GM12878 (cell line): Measurements from ENCODE around the gene TRANK1. TPM values are rescaled to one million over a fixed set of nuclear protein-coding genes. Genes with fewer than 3 reads are reported as not detected.
"Not testable (repeated sequence)": the region's sequence is repeated elsewhere in the genome, so short reads cannot be mapped to it uniquely, and the experiment has no call there.

Experiments used
- ATAC-seq: fragments of 200-7000 bp; cut with Tn5 transposase; 3 replicates; pipeline ENCODE4 v1.9.1; 2020; ENCODE audit warnings: mild to moderate bottlenecking, moderate library complexity
- BruUV-seq: library from RNA; stranded (reverse); fragments of 400-500 nt; replicated peaks from 2 replicates; lab custom pipeline; 2021; lab: Mats Ljungman, UMichigan
- CTCF ChIA-PET: fragments of 300-600 bp; sonication (Branson Sonifier 250); formaldehyde crosslinking; extraction: SDS; loops from one replicate; lab custom pipeline; 2021; ENCODE audit warnings: inconsistent platforms; lab: Yijun Ruan, JAX
- POLR2A ChIA-PET: fragments of 350-600 bp; formaldehyde crosslinking; extraction: SDS; loops from one replicate; lab custom pipeline; 2021; ENCODE audit warnings: inconsistent platforms; lab: Charles Lee
- RAD21 ChIA-PET: fragments of 300-600 bp; sonication (Branson Sonifier 250); formaldehyde crosslinking; loops from one replicate; lab custom pipeline; 2023; ENCODE audit warnings: antibody characterized with exemption; ENCODE audit not compliant: unreplicated experiment; lab: Charles Lee
- SMC1A ChIA-PET: fragments of 300-600 bp; sonication (Branson Sonifier 250); formaldehyde crosslinking; loops from one replicate; lab custom pipeline; 2023; ENCODE audit not compliant: unreplicated experiment, uncharacterized antibody; lab: Charles Lee
- DNase-seq: peaks from one replicate; pipeline ENCODE4 v3.0.0-alpha.2; 2011; ENCODE audit warnings: low read depth, low spot score
- FAIRE-seq: peaks from 3 replicates; lab custom pipeline; 2011; peaks lifted over from hg19 to GRCh38; lab: Jason Lieb, UNC
- H2AFZ ChIP-seq: 2 replicates; pipeline ENCODE4 v1.6.0; 2011; ENCODE audit warnings: low read depth, low read length, control low read depth; ENCODE audit not compliant: control insufficient read depth
- H3K27ac ChIP-seq: 2 replicates; pipeline ENCODE4 v1.5.1; 2011; ENCODE audit warnings: control low read depth; ENCODE audit not compliant: control insufficient read depth, insufficient read depth
- H3K27me3 ChIP-seq, 2 experiments: replicated peaks in 1 of 2; 2 replicates each; pipeline versions ENCODE4 v1.6.0 to v1.6.1; 2011; ENCODE audit warnings: low read length in 1 of 2; ENCODE audit not compliant: control insufficient read depth in 2 of 2, insufficient read depth in 2 of 2
- H3K36me3 ChIP-seq, 2 experiments: 2 replicates each; pipeline ENCODE4 v1.5.1; 2011; ENCODE audit warnings: low read length in 1 of 2; ENCODE audit not compliant: control insufficient read depth in 2 of 2, insufficient read depth in 2 of 2
- H3K4me1 ChIP-seq: 2 replicates; pipeline ENCODE4 v1.6.1; 2011; ENCODE audit warnings: mild to moderate bottlenecking, low read length, moderate library complexity, mixed read lengths; ENCODE audit not compliant: control insufficient read depth, insufficient read depth
- H3K4me2 ChIP-seq: 2 replicates; pipeline ENCODE4 v1.6.0; 2011; ENCODE audit warnings: control low read depth; ENCODE audit not compliant: control insufficient read depth, insufficient read depth
- H3K4me3 ChIP-seq: fragments of 200-600 bp; sonication (generic); 2 replicates; pipeline ENCODE4 v1.5.1; 2016
- H3K79me2 ChIP-seq: 2 replicates; pipeline ENCODE4 v1.6.0; 2011; ENCODE audit warnings: low read length; ENCODE audit not compliant: control insufficient read depth, insufficient read depth
- H3K9ac ChIP-seq: 2 replicates; pipeline ENCODE4 v1.8.0; 2011; ENCODE audit warnings: low read length, control low read depth, mixed read lengths; ENCODE audit not compliant: control insufficient read depth, insufficient read depth
- H3K9me3 ChIP-seq: replicated peaks from 3 replicates; pipeline ENCODE4 v1.5.1; 2011; ENCODE audit warnings: mild to moderate bottlenecking, low read length; ENCODE audit not compliant: control insufficient read depth, insufficient read depth
- H4K20me1 ChIP-seq: 2 replicates; pipeline ENCODE4 v1.6.0; 2011; ENCODE audit not compliant: control insufficient read depth, insufficient read depth
- BRCA1 ChIP-seq: IDR thresholded peaks from 2 replicates; pipeline ENCODE4 v1.6.1; 2011; ENCODE audit warnings: low read depth, low read length, improper control_type of control experiment
- CREB1 ChIP-seq: IDR thresholded peaks from 2 replicates; pipeline ENCODE4 v1.6.1; 2012; ENCODE audit warnings: low read depth, mild to moderate bottlenecking, inconsistent platforms
- E2F8 ChIP-seq: fragments of 450-650 bp; IDR thresholded peaks from 2 replicates; pipeline ENCODE4 v1.6.1; 2018; ENCODE audit warnings: mild to moderate bottlenecking, low read depth, moderate library complexity; ENCODE audit not compliant: partially characterized antibody
- EP300 ChIP-seq, 2 experiments: fragments of 150-350 bp in 1 of 2; IDR thresholded peaks; 2 replicates each; pipeline ENCODE4 v1.6.1; 2011 to 2012; ENCODE audit warnings: low read depth in 2 of 2, low read length in 2 of 2, borderline replicate concordance in 1 of 2, improper control_type of control experiment in 1 of 2, inconsistent platforms in 1 of 2; ENCODE audit not compliant: control insufficient read depth in 1 of 2
- GATAD2B ChIP-seq: fragments of 450-650 bp; conservative IDR thresholded peaks from 2 replicates; pipeline ENCODE4 v1.6.1; 2017; ENCODE audit warnings: low read depth, mild to moderate bottlenecking, moderate library complexity
- MXI1 ChIP-seq: fragments of 150-350 bp; IDR thresholded peaks from 2 replicates; pipeline ENCODE4 v1.6.1; 2011; ENCODE audit warnings: low read depth, mild to moderate bottlenecking, inconsistent platforms, low read length, improper control_type of control experiment
- RELA ChIP-seq: fragments of 450-650 bp; IDR thresholded peaks from 2 replicates; pipeline ENCODE4 v1.8.0; 2014; ENCODE audit warnings: borderline replicate concordance; ENCODE audit not compliant: partially characterized antibody
- SIX5 ChIP-seq: IDR thresholded peaks from 2 replicates; pipeline ENCODE4 v1.6.1; 2011; ENCODE audit warnings: mild to moderate bottlenecking, low read depth, low read length, moderate library complexity; ENCODE audit not compliant: severe bottlenecking
- SP1 ChIP-seq: IDR thresholded peaks from one replicate; pipeline ENCODE4 v1.6.1; 2011; ENCODE audit warnings: low read depth, low read length
- WGBS: methylation state at CpG from one replicate; pipeline ENCODE4 v1.1.6; 2016; ENCODE audit warnings: low lambda C conversion rate; ENCODE audit not compliant: insufficient replicate concordance, insufficient coverage; ENCODE audit errors: missing lambda C conversion rate; 5-methylcytosine and 5-hydroxymethylcytosine counted together
- in situ Hi-C: fragments of 300-500 bp; cut with MboI; formaldehyde crosslinking; loops from 9 replicates; pipeline ENCODE4 v1.14.3; 2018; ENCODE audit warnings: mixed read lengths
- intact Hi-C: fragments of 100-400 bp; cut with micrococcal nuclease; formaldehyde crosslinking; loops from one replicate; pipeline ENCODE4 v1.14.2; 2022; ENCODE audit not compliant: unreplicated experiment
- polyA plus RNA-seq, 11 experiments: library from polyadenylated mRNA; depleted of rRNA in 4 of 11; unstranded in 6 of 11; stranded (reverse) in 5 of 11; fragments of >200 nt; fragmentation: Nextera tagmentation in 4 of 11; fragmentation: Illumina TruSeq in 1 of 11; extraction: Ambion mirVana in 4 of 11; extraction: Trizol in 1 of 11; gene quantifications; 1 replicate in 1 of 11; 2 replicates in 10 of 11; pipeline versions ENCODE4 v1.2.1 to v1.2.3, GENCODE V29; 2011 to 2016; ENCODE audit warnings: inconsistent platforms in 2 of 11, missing spikeins in 2 of 11, low read depth in 1 of 11
- total RNA-seq, 4 experiments: library from RNA; depleted of rRNA in 3 of 4; stranded (reverse); fragments of >200 nt in 3 of 4; fragmentation: Illumina TruSeq in 1 of 4; extraction: Trizol in 1 of 4; gene quantifications; 2 replicates each; pipeline versions ENCODE4 v1.2.1 to v1.2.3, GENCODE V29; 2013 to 2021

Gene TRANK1
- total and polyA plus RNA-seq, 10 of the 15 experiments (the other 5 are each of a cell fraction or from before 2014, with no cell fraction given) = 0.46 to 8.8 (median 1.1) TPM

- TF ChIP-seq BRCA1 (no peak), E2F8 (no peak), GATAD2B (no peak), SIX5 (no peak), MXI1 (no peak), CREB1 (no peak), RELA (no peak), SP1 (no peak), EP300 (IDR thresholded peaks at IDR 0.05; ENCODE audit: borderline replicate concordance in 1 of 2, control insufficient read depth in 1 of 2, low read depth in 2 of 2, low read length in 2 of 2) (no peak)
Measured at GRCh38 chr3:36933540-36934296, 11.1 kb downstream of the TRANK1 start (continued).

GRCh38 chr3:36931424-36931823 is 13.4 kb downstream of the TRANK1 start:
- RAD21 ChIA-PET, CTCF ChIA-PET, H3K9ac ChIP-seq, H3K36me3 ChIP-seq, BruUV-seq, H3K27ac ChIP-seq, FAIRE-seq, H4K20me1 ChIP-seq, POLR2A ChIA-PET, DNase-seq, H3K4me3 ChIP-seq, H3K79me2 ChIP-seq, ATAC-seq, H2AFZ ChIP-seq, H3K4me1 ChIP-seq, in situ Hi-C loops, H3K4me2 ChIP-seq, H3K9me3 ChIP-seq, intact Hi-C loops, H3K27me3 ChIP-seq: not testable (repeated sequence)
- SMC1A ChIA-PET = interaction anchor here (1.8 to 2.0 kb wide), 2 partner anchors 17 to 27 kb away, joined by 3 to 6 read pairs; no protein-coding TSS in a partner anchor
- 83% methylated on average over 1 of the region's 1 CpG for WGBS
